H1 (cell line): Measurements from ENCODE around the gene EPHB1. TPM values are rescaled to one million over a fixed set of nuclear protein-coding genes. Genes with fewer than 3 reads are reported as not detected.

ENCODE experiments used
- EZH2 ChIP-seq: fragments of 200-600 bp; sonication (generic); IDR thresholded peaks from 2 replicates; pipeline ENCODE4 v1.7.1; 2012; ENCODE audit warnings: low read depth, mild to moderate bottlenecking, moderate library complexity, low read length, inconsistent platforms; ENCODE audit not compliant: severe bottlenecking
- FOSL1 ChIP-seq: IDR thresholded peaks from 2 replicates; pipeline ENCODE4 v1.6.1; 2011; ENCODE audit warnings: mild to moderate bottlenecking, low read depth, low read length, moderate library complexity; ENCODE audit not compliant: insufficient read depth
- GABPA ChIP-seq: IDR thresholded peaks from 2 replicates; pipeline ENCODE4 v1.6.1; 2011; ENCODE audit warnings: mild to moderate bottlenecking, low read length, moderate library complexity, borderline replicate concordance; ENCODE audit not compliant: insufficient read depth
- KDM4A ChIP-seq: IDR thresholded peaks from one replicate; pipeline ENCODE4 v1.7.1; 2012; ENCODE audit warnings: low read depth, mild to moderate bottlenecking, moderate library complexity, low read length, inconsistent platforms; ENCODE audit not compliant: severe bottlenecking
- POLR2A ChIP-seq, 2 experiments: IDR thresholded peaks; 1 replicate in 1 of 2; 2 replicates in 1 of 2; pipeline ENCODE4 v1.6.1; 2011; ENCODE audit warnings: low read depth in 2 of 2, low read length in 2 of 2, mild to moderate bottlenecking in 2 of 2; ENCODE audit errors: control extremely low read depth in 1 of 2
- RAD21 ChIP-seq, 2 experiments: IDR thresholded peaks in 1 of 2; conservative IDR thresholded peaks in 1 of 2; 2 replicates each; pipeline ENCODE4 v1.6.1; 2011; ENCODE audit warnings: low read depth in 2 of 2, low read length in 2 of 2, improper control_type of control experiment in 1 of 2, inconsistent platforms in 1 of 2, mild to moderate bottlenecking in 1 of 2, moderate library complexity in 1 of 2
- SP2 ChIP-seq: IDR thresholded peaks from 2 replicates; pipeline ENCODE4 v1.6.1; 2012; ENCODE audit warnings: mild to moderate bottlenecking, low read length, inconsistent platforms
- TAF7 ChIP-seq: optimal IDR thresholded peaks from 2 replicates; pipeline ENCODE3; 2011; ENCODE audit warnings: low read depth, mild to moderate bottlenecking, inconsistent platforms, low read length, moderate library complexity, borderline replicate concordance
- polyA plus RNA-seq, 7 experiments: library from polyadenylated mRNA; depleted of rRNA in 3 of 7; stranded (reverse) in 5 of 7; unstranded in 2 of 7; fragments of >200 nt in 5 of 7; fragments of 200-250 nt in 2 of 7; gene quantifications; 1 replicate in 5 of 7; 2 replicates in 1 of 7; 4 replicates in 1 of 7; pipeline versions ENCODE4 v1.2.1 to v1.2.3, GENCODE V29; 2011 to 2013; ENCODE audit warnings: missing spikeins in 2 of 7, mixed read lengths in 2 of 7
- total RNA-seq: library from RNA; stranded (reverse); fragmentation: NEBNext Ultra II Directional; extraction: Animal tissue kit (Norgen Biotek cat#: 25700); gene quantifications from 2 replicates; pipeline ENCODE4 v1.2.1, GENCODE V29; 2021

EPHB1 gene
- total and polyA plus RNA-seq, 2 of the 8 experiments (the other 6 are each of a cell fraction or from before 2014, with no cell fraction given): 3.5 to 5.9 TPM

DNA sequence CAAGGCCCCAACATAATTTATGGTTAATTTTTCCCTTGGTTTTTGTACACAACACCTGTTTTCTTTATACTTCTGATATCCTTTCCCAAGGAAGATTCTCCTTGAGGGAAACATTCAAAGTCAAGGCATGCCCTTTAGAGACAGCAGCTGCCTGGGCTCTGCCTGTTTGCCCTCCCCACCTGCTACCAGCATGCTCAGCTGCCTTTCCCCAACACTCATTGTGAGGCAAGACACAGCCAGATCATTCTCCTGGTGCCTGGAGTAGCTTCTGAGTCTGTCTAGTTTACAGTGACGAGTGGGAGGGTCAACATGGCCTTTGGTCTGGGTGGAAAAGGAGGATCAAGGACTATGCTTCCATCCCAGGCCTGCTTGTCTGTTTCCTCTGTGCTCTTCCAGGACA, 132.5 kb downstream of the EPHB1 start (continued):
- TF ChIP-seq EZH2: no peak
- no peak for TF ChIP-seq RAD21 (IDR thresholded peaks at IDR 0.05 in 1 of 2, conservative IDR thresholded peaks at IDR 0.05 in 1 of 2; ENCODE audit: low read depth in 2 of 2, low read length in 2 of 2)
- TF ChIP-seq POLR2A (IDR thresholded peaks at IDR 0.05; ENCODE audit: control extremely low read depth in 1 of 2, low read depth in 2 of 2, low read length in 2 of 2): no peak
- no peak for TF ChIP-seq FOSL1
- no peak for TF ChIP-seq SP2
- no peak for TF ChIP-seq GABPA
- no peak for TF ChIP-seq KDM4A
- no peak for TF ChIP-seq TAF7
